GM12872 (cell line): Measurements from ENCODE around the gene RGS13.

Experiments used
- TF ChIP-seq, protein P1 (sequence below): IDR thresholded peaks from 3 replicates; pipeline ENCODE4 v1.5.1; 2011; ENCODE audit warnings: low read depth, mild to moderate bottlenecking, low read length, moderate library complexity; ENCODE audit not compliant: insufficient read depth

The RGS13 gene

DNA sequence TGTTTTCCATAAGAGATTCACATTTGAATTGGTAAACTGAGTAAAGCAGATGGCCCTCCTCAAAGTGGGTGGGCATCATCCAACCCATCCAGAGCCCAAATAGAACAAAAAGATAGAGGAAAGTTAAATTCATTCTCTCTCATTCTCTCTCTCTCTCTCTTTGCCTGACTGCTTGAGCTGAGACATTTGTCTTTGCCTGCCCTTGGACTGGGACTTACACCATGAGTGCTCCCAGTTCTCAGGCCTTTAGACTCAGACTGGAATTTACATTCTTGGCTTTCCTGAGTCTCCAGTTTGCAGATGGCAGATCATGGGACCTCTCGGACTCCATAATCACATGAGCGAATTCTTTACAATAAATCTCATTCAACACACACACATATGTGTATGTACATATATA lies 69.6 kb downstream of the RGS13 start:
- TF ChIP-seq, protein P1, sequence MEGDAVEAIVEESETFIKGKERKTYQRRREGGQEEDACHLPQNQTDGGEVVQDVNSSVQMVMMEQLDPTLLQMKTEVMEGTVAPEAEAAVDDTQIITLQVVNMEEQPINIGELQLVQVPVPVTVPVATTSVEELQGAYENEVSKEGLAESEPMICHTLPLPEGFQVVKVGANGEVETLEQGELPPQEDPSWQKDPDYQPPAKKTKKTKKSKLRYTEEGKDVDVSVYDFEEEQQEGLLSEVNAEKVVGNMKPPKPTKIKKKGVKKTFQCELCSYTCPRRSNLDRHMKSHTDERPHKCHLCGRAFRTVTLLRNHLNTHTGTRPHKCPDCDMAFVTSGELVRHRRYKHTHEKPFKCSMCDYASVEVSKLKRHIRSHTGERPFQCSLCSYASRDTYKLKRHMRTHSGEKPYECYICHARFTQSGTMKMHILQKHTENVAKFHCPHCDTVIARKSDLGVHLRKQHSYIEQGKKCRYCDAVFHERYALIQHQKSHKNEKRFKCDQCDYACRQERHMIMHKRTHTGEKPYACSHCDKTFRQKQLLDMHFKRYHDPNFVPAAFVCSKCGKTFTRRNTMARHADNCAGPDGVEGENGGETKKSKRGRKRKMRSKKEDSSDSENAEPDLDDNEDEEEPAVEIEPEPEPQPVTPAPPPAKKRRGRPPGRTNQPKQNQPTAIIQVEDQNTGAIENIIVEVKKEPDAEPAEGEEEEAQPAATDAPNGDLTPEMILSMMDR, result no peak

- TF ChIP-seq, protein P1, result no peak
Observed at GRCh38 chr1:192706936-192707335, 71.0 kb downstream of the RGS13 start.

DNA sequence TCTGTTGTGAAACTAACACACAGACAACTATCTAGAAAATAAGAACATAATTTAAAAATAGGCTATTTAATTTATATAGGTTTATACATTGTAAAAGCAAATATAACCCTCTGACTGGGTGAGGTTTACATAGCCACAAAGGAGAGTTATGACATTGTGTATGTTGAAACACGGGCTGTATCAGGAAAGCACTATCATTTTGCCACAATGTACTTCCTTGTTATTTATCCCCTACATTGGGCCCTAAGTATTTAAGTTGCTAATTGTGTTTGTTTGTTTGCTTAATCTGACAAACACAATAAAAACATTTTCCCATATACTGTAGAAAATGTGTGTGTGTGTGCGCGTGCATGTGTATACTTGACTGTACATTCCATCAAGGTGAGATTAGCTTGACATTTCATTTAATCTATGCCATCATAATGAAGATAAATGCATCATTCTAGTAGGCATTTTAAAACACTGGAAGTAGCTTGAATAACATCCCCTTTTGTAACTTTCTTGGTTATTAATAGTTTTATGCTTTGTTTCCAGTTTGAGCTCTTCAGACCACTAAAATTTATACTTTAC lies 72.1 kb downstream of the RGS13 start:
- TF ChIP-seq, protein P1, result no peak

DNA sequence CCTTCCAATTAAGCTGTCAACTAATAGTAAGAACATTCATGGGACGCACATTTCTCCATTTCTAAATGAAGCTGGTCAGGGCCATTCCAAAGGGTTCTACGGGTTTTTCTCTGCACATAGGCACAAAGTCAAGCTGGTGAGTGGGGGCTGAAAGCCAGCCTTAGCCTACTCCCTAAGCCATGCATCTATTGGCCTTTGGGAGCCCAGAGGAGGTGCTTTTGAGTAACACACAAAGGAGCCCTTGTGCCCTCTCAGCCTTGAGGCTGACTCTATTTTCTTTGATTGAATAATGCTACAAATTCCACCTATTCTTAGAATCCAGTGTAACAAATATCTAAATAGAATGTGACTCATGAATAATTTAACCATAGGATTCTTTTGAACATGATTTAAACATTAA lies 73.6 kb downstream of the RGS13 start:
- TF ChIP-seq, protein P1, result no peak
